HepG2 (cell line): ENCODE data around the gene COA3. TPM values are rescaled to one million over a fixed set of nuclear protein-coding genes. Genes with fewer than 3 reads are reported as not detected.

Source experiments
- ATF1 ChIP-seq: IDR thresholded peaks from 2 replicates; pipeline ENCODE4 v1.6.1; 2016; ENCODE audit warnings: mild to moderate bottlenecking, control low read depth
- CREB1 ChIP-seq, 2 experiments: fragments of 450-650 bp in 1 of 2; IDR thresholded peaks; 2 replicates each; pipeline ENCODE4 v1.6.1; 2016 to 2017; ENCODE audit warnings: control low read depth in 1 of 2, mild to moderate bottlenecking in 1 of 2, missing compliant biosample characterization in 1 of 2, missing genetic modification characterization in 1 of 2
- EHMT2 ChIP-seq: fragments of 200-600 bp; sonication (generic); IDR thresholded peaks from 2 replicates; pipeline ENCODE4 v1.7.0; 2017; ENCODE audit warnings: antibody characterized with exemption, low read depth, low read length, borderline replicate concordance
- GLI4 ChIP-seq: sonication (generic); formaldehyde crosslinking; IDR thresholded peaks from 2 replicates; pipeline ENCODE4 v1.5.1; 2020; ENCODE audit warnings: missing genetic modification reagents, mild to moderate bottlenecking, moderate library complexity, borderline replicate concordance
- MED13 ChIP-seq: sonication (generic); formaldehyde crosslinking; IDR thresholded peaks from 2 replicates; pipeline ENCODE4 v1.5.0; 2020; ENCODE audit warnings: missing genetic modification reagents
- MYC ChIP-seq: sonication (generic); formaldehyde crosslinking; IDR thresholded peaks from 2 replicates; pipeline ENCODE4 v1.9.0; 2021; ENCODE audit warnings: missing genetic modification reagents, borderline replicate concordance
- PHF8 ChIP-seq: sonication (generic); formaldehyde crosslinking; IDR thresholded peaks from 2 replicates; pipeline ENCODE4 v1.5.0; 2020; ENCODE audit warnings: missing genetic modification reagents
- PITX1 ChIP-seq: sonication (generic); formaldehyde crosslinking; IDR thresholded peaks from 2 replicates; pipeline ENCODE4 v1.5.1; 2020; ENCODE audit warnings: mild to moderate bottlenecking, missing genetic modification reagents
- ZFP36L2 ChIP-seq: sonication (generic); formaldehyde crosslinking; IDR thresholded peaks from 2 replicates; pipeline ENCODE4 v1.4.0; 2020; ENCODE audit warnings: missing genetic modification reagents
- ZFX ChIP-seq: sonication (generic); formaldehyde crosslinking; IDR thresholded peaks from 2 replicates; pipeline ENCODE4 v1.4.0; 2020; ENCODE audit warnings: mild to moderate bottlenecking, low read depth, missing genetic modification reagents, moderate library complexity
- ZNF20 ChIP-seq: sonication (generic); formaldehyde crosslinking; IDR thresholded peaks from 2 replicates; pipeline ENCODE4 v1.4.0; 2020; ENCODE audit warnings: mild to moderate bottlenecking, moderate library complexity, missing genetic modification reagents
- ZNF235 ChIP-seq: sonication (generic); formaldehyde crosslinking; IDR thresholded peaks from 2 replicates; pipeline ENCODE4 v1.8.1; 2023; ENCODE audit warnings: mild to moderate bottlenecking, missing genetic modification reagents, borderline replicate concordance
- ZNF274 ChIP-seq: sonication (generic); formaldehyde crosslinking; IDR thresholded peaks from 2 replicates; pipeline ENCODE4 v1.5.1; 2020; ENCODE audit warnings: mild to moderate bottlenecking, missing genetic modification reagents
- ZNF546 ChIP-seq: sonication (generic); formaldehyde crosslinking; conservative IDR thresholded peaks from 2 replicates; pipeline ENCODE4 v1.8.1; 2023; ENCODE audit warnings: mild to moderate bottlenecking, missing genetic modification reagents
- ZNF556 ChIP-seq: sonication (generic); formaldehyde crosslinking; IDR thresholded peaks from 2 replicates; pipeline ENCODE4 v1.4.0; 2020; ENCODE audit warnings: mild to moderate bottlenecking, missing genetic modification reagents, borderline replicate concordance
- polyA plus RNA-seq, 8 experiments: library from polyadenylated mRNA; depleted of rRNA in 3 of 8; stranded (reverse) in 7 of 8; unstranded in 1 of 8; fragments of >200 nt; fragmentation: Illumina TruSeq in 4 of 8; extraction: Trizol in 4 of 8; gene quantifications; 2 replicates each; pipeline versions ENCODE4 v1.2.1 to v1.2.3, GENCODE V29; 2011 to 2016; ENCODE audit warnings: low read depth in 4 of 8, missing spikeins in 1 of 8, mixed read lengths in 1 of 8; ENCODE audit not compliant: insufficient read depth in 1 of 8
- total RNA-seq, 5 experiments: library from RNA; depleted of rRNA; stranded (reverse); fragments of >200 nt; fragmentation: Illumina TruSeq; extraction: Trizol; gene quantifications; 2 replicates each; pipeline ENCODE4 v1.2.3, GENCODE V29; 2016; ENCODE audit warnings: low read depth in 1 of 5
- TF ChIP-seq, protein P1 (sequence below): sonication (generic); formaldehyde crosslinking; IDR thresholded peaks from 2 replicates; pipeline ENCODE4 v1.4.0; 2020; ENCODE audit warnings: missing genetic modification reagents, borderline replicate concordance
- TF ChIP-seq, protein P2 (sequence below): sonication (generic); formaldehyde crosslinking; IDR thresholded peaks from 2 replicates; pipeline ENCODE4 v1.5.0; 2020; ENCODE audit warnings: missing genetic modification reagents
- TF ChIP-seq, protein P3 (sequence below): sonication (generic); formaldehyde crosslinking; IDR thresholded peaks from 2 replicates; pipeline ENCODE4; 2020; ENCODE audit warnings: missing genetic modification reagents, mild to moderate bottlenecking, borderline replicate concordance
- TF ChIP-seq, protein P4 (sequence below): sonication (generic); formaldehyde crosslinking; IDR thresholded peaks from 2 replicates; pipeline ENCODE4 v1.5.0; 2020; ENCODE audit warnings: mild to moderate bottlenecking, missing genetic modification reagents, moderate library complexity
- TF ChIP-seq, protein P5 (sequence below): sonication (generic); formaldehyde crosslinking; IDR thresholded peaks from 2 replicates; pipeline ENCODE4 v1.8.0; 2023; ENCODE audit warnings: mild to moderate bottlenecking, missing genetic modification reagents

COA3 gene
- total and polyA plus RNA-seq, 2 of the 13 experiments (the other 11 are each of a cell fraction or from before 2014, with no cell fraction given) = 133 to 202 TPM

DNA sequence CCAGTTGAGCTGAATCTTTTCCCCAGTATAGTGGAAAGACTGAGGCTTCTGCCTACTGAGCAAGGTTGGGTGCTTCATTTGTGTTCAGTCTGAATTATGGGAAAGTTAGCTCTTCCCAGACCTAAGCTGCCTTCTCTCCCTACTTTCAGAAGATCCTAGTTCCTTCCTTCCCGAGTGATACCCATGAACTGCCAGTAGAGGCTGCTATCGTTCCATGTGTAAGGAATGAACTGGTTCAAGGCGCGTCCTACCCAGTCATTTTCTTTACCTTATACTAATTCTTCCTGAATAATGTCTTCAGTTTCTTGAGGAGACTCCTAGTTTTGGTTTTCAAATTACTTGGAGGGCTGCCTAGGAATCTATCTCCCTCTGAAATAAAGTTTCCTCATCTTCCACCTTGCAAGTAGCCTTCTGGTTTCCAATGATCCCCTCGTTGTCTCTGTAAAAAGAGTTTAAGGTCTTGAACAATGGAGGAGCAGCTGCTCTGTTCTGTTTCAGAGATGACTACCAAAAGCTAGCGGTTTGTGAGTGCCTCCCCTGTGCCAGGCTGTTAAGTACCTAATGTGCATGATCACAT lies 44.9 kb upstream of the COA3 start (continued):
- TF ChIP-seq, protein P1, sequence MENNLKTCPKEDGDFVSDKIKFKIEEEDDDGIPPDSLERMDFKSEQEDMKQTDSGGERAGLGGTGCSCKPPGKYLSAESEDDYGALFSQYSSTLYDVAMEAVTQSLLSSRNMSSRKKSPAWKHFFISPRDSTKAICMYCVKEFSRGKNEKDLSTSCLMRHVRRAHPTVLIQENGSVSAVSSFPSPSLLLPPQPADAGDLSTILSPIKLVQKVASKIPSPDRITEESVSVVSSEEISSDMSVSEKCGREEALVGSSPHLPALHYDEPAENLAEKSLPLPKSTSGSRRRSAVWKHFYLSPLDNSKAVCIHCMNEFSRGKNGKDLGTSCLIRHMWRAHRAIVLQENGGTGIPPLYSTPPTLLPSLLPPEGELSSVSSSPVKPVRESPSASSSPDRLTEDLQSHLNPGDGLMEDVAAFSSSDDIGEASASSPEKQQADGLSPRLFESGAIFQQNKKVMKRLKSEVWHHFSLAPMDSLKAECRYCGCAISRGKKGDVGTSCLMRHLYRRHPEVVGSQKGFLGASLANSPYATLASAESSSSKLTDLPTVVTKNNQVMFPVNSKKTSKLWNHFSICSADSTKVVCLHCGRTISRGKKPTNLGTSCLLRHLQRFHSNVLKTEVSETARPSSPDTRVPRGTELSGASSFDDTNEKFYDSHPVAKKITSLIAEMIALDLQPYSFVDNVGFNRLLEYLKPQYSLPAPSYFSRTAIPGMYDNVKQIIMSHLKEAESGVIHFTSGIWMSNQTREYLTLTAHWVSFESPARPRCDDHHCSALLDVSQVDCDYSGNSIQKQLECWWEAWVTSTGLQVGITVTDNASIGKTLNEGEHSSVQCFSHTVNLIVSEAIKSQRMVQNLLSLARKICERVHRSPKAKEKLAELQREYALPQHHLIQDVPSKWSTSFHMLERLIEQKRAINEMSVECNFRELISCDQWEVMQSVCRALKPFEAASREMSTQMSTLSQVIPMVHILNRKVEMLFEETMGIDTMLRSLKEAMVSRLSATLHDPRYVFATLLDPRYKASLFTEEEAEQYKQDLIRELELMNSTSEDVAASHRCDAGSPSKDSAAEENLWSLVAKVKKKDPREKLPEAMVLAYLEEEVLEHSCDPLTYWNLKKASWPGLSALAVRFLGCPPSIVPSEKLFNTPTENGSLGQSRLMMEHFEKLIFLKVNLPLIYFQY (CRISPR knock-in tag) = no peak
- TF ChIP-seq ZNF274 (CRISPR knock-in tag) = no peak
- TF ChIP-seq PITX1 (CRISPR knock-in tag) = no peak
- TF ChIP-seq ZFX = no peak
- TF ChIP-seq, protein P2, sequence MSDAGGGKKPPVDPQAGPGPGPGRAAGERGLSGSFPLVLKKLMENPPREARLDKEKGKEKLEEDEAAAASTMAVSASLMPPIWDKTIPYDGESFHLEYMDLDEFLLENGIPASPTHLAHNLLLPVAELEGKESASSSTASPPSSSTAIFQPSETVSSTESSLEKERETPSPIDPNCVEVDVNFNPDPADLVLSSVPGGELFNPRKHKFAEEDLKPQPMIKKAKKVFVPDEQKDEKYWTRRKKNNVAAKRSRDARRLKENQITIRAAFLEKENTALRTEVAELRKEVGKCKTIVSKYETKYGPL (CRISPR knock-in tag) = no peak
- no peak for TF ChIP-seq MED13
- TF ChIP-seq ATF1 (CRISPR knock-in tag) = no peak
- TF ChIP-seq ZNF235 (CRISPR knock-in tag) = no peak
- TF ChIP-seq, protein P3, sequence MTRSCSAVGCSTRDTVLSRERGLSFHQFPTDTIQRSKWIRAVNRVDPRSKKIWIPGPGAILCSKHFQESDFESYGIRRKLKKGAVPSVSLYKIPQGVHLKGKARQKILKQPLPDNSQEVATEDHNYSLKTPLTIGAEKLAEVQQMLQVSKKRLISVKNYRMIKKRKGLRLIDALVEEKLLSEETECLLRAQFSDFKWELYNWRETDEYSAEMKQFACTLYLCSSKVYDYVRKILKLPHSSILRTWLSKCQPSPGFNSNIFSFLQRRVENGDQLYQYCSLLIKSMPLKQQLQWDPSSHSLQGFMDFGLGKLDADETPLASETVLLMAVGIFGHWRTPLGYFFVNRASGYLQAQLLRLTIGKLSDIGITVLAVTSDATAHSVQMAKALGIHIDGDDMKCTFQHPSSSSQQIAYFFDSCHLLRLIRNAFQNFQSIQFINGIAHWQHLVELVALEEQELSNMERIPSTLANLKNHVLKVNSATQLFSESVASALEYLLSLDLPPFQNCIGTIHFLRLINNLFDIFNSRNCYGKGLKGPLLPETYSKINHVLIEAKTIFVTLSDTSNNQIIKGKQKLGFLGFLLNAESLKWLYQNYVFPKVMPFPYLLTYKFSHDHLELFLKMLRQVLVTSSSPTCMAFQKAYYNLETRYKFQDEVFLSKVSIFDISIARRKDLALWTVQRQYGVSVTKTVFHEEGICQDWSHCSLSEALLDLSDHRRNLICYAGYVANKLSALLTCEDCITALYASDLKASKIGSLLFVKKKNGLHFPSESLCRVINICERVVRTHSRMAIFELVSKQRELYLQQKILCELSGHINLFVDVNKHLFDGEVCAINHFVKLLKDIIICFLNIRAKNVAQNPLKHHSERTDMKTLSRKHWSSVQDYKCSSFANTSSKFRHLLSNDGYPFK (CRISPR knock-in tag) = no peak
- no peak for TF ChIP-seq PHF8 (CRISPR knock-in tag)
- TF ChIP-seq ZNF546 (CRISPR knock-in tag) = no peak
- no peak for TF ChIP-seq ZNF20 (CRISPR knock-in tag)
- no peak for TF ChIP-seq MYC (CRISPR knock-in tag)
- TF ChIP-seq GLI4 (CRISPR knock-in tag) = no peak
- TF ChIP-seq, protein P4, sequence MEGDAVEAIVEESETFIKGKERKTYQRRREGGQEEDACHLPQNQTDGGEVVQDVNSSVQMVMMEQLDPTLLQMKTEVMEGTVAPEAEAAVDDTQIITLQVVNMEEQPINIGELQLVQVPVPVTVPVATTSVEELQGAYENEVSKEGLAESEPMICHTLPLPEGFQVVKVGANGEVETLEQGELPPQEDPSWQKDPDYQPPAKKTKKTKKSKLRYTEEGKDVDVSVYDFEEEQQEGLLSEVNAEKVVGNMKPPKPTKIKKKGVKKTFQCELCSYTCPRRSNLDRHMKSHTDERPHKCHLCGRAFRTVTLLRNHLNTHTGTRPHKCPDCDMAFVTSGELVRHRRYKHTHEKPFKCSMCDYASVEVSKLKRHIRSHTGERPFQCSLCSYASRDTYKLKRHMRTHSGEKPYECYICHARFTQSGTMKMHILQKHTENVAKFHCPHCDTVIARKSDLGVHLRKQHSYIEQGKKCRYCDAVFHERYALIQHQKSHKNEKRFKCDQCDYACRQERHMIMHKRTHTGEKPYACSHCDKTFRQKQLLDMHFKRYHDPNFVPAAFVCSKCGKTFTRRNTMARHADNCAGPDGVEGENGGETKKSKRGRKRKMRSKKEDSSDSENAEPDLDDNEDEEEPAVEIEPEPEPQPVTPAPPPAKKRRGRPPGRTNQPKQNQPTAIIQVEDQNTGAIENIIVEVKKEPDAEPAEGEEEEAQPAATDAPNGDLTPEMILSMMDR (CRISPR knock-in tag) = peak; percentile 97
- no peak for TF ChIP-seq CREB1 (IDR thresholded peaks at IDR 0.05)
- TF ChIP-seq CREB1 (CRISPR knock-in tag; IDR thresholded peaks at IDR 0.05) = no peak
- TF ChIP-seq, protein P5, sequence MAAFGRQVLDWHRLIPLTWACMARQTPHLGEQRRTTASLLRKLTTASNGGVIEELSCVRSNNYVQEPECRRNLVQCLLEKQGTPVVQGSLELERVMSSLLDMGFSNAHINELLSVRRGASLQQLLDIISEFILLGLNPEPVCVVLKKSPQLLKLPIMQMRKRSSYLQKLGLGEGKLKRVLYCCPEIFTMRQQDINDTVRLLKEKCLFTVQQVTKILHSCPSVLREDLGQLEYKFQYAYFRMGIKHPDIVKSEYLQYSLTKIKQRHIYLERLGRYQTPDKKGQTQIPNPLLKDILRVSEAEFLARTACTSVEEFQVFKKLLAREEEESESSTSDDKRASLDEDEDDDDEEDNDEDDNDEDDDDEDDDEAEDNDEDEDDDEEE (CRISPR knock-in tag) = no peak
- TF ChIP-seq ZFP36L2 = no peak
- no peak for TF ChIP-seq EHMT2
- no peak for TF ChIP-seq ZNF556 (CRISPR knock-in tag)
